ENCODE results near the gene WDR86.

Gene WDR86

DNA sequence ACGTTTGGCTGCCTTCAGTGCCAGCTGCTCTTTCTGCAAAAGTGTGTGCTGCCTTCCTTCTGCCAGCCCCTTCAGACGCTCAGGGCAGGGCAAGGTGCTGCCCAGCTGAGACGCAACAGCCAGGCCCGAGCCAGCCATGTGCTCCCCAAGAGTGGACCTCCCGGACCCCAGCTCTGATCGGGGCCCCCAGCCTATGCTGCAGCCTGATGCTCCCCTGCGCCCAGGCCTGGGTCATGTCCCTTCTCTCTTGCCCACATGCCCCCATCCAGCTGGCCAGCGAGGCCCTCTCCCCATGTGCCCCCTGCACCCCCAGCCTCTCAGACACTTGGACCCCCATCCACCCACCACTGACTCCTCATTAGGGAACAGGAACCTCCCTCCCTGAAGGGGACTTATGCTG, 17.8 kb downstream of the WDR86 start:
- Histone ChIP-seq H3K27ac (replicated peaks) (no peak overlapping the region), H3K27me3 (ENCODE audit: insufficient read depth, poor library complexity, severe bottlenecking) (peaks cover 26% of the 10 kb centered on the region), H3K4me3 (replicated peaks; ENCODE audit: insufficient read depth, low read length) (no peak overlapping the region)
- no peak for DNase-seq (ENCODE audit: low read depth in 1 of 2, low spot score in 1 of 2)
- TF ChIP-seq, protein P1, sequence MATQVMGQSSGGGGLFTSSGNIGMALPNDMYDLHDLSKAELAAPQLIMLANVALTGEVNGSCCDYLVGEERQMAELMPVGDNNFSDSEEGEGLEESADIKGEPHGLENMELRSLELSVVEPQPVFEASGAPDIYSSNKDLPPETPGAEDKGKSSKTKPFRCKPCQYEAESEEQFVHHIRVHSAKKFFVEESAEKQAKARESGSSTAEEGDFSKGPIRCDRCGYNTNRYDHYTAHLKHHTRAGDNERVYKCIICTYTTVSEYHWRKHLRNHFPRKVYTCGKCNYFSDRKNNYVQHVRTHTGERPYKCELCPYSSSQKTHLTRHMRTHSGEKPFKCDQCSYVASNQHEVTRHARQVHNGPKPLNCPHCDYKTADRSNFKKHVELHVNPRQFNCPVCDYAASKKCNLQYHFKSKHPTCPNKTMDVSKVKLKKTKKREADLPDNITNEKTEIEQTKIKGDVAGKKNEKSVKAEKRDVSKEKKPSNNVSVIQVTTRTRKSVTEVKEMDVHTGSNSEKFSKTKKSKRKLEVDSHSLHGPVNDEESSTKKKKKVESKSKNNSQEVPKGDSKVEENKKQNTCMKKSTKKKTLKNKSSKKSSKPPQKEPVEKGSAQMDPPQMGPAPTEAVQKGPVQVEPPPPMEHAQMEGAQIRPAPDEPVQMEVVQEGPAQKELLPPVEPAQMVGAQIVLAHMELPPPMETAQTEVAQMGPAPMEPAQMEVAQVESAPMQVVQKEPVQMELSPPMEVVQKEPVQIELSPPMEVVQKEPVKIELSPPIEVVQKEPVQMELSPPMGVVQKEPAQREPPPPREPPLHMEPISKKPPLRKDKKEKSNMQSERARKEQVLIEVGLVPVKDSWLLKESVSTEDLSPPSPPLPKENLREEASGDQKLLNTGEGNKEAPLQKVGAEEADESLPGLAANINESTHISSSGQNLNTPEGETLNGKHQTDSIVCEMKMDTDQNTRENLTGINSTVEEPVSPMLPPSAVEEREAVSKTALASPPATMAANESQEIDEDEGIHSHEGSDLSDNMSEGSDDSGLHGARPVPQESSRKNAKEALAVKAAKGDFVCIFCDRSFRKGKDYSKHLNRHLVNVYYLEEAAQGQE (IDR thresholded peaks at IDR 0.05; ENCODE audit: insufficient replicate concordance, low read depth), result no peak
- TF ChIP-seq SPI1 (IDR thresholded peaks at IDR 0.05; ENCODE audit: borderline replicate concordance, low read depth) (no peak), POLR2AphosphoS5 (IDR thresholded peaks at IDR 0.05; ENCODE audit: low read depth) (no peak), GABPA (IDR thresholded peaks at IDR 0.05; ENCODE audit: low read depth) (no peak)
- TF ChIP-seq, protein P2, sequence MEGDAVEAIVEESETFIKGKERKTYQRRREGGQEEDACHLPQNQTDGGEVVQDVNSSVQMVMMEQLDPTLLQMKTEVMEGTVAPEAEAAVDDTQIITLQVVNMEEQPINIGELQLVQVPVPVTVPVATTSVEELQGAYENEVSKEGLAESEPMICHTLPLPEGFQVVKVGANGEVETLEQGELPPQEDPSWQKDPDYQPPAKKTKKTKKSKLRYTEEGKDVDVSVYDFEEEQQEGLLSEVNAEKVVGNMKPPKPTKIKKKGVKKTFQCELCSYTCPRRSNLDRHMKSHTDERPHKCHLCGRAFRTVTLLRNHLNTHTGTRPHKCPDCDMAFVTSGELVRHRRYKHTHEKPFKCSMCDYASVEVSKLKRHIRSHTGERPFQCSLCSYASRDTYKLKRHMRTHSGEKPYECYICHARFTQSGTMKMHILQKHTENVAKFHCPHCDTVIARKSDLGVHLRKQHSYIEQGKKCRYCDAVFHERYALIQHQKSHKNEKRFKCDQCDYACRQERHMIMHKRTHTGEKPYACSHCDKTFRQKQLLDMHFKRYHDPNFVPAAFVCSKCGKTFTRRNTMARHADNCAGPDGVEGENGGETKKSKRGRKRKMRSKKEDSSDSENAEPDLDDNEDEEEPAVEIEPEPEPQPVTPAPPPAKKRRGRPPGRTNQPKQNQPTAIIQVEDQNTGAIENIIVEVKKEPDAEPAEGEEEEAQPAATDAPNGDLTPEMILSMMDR (IDR thresholded peaks at IDR 0.05; ENCODE audit: insufficient read depth, low read length), result no peak

DNA sequence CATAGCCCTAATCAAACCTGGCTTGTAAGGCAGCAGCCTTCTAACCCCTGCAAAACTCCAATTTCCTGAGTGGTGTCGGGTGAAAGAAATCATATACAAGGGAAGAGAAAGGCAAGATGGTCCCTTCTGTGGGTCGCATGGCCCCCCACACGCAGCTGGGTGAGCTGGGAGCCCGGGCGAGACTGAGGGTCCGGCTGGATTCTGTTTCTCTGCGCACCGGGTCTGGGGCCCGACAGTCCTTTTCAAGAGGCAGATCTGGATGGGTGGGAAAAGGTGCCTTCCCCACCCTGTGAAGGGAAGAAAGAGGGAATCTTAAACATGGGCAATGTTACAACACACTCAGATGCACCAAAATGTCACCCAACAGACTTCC, 18.5 kb downstream of the WDR86 start:
- Histone ChIP-seq H3K27me3 (ENCODE audit: insufficient read depth, poor library complexity, severe bottlenecking) (peaks cover 26% of the 10 kb centered on the region), H3K4me3 (replicated peaks; ENCODE audit: insufficient read depth, low read length) (no peak overlapping the region), H3K27ac (replicated peaks) (no peak overlapping the region)
- TF ChIP-seq, protein P2 (IDR thresholded peaks at IDR 0.05; ENCODE audit: insufficient read depth, low read length), result no peak
- no peak for TF ChIP-seq POLR2AphosphoS5 (IDR thresholded peaks at IDR 0.05; ENCODE audit: low read depth)
- no peak for TF ChIP-seq SPI1 (IDR thresholded peaks at IDR 0.05; ENCODE audit: borderline replicate concordance, low read depth)
- TF ChIP-seq GABPA (IDR thresholded peaks at IDR 0.05; ENCODE audit: low read depth), result no peak
- TF ChIP-seq, protein P1 (IDR thresholded peaks at IDR 0.05; ENCODE audit: insufficient replicate concordance, low read depth), result no peak
- DNase-seq (ENCODE audit: low read depth in 1 of 2, low spot score in 1 of 2), result no peak

GRCh38 chr7:151390598-151391357, 19.1 kb downstream of the WDR86 start:
- H3K27me3 ChIP-seq (ENCODE audit: insufficient read depth, poor library complexity, severe bottlenecking), result peaks cover 26% of the 10 kb centered on the region
- TF ChIP-seq, protein P1 (IDR thresholded peaks at IDR 0.05; ENCODE audit: insufficient replicate concordance, low read depth), result no peak
- TF ChIP-seq POLR2AphosphoS5 (IDR thresholded peaks at IDR 0.05; ENCODE audit: low read depth), result no peak
- no peak for TF ChIP-seq GABPA (IDR thresholded peaks at IDR 0.05; ENCODE audit: low read depth)
- TF ChIP-seq, protein P2 (IDR thresholded peaks at IDR 0.05; ENCODE audit: insufficient read depth, low read length), result no peak
- TF ChIP-seq SPI1 (IDR thresholded peaks at IDR 0.05; ENCODE audit: borderline replicate concordance, low read depth), result no peak
- H3K4me3 ChIP-seq (replicated peaks; ENCODE audit: insufficient read depth, low read length), result no peak overlapping the region
- H3K27ac ChIP-seq (replicated peaks), result no peak overlapping the region
- no peak for DNase-seq (ENCODE audit: low read depth in 1 of 2, low spot score in 1 of 2)

Measured in HL-60 (cell line).